GM19395 (cell line): ENCODE results near the gene RBX1.
"Not testable (repeated sequence)": the region's sequence is repeated elsewhere in the genome, so short reads cannot be mapped to it uniquely, and the experiment has no call there.

Experiments
- ATAC-seq: cut with Tn5 transposase; IDR thresholded peaks from one replicate; pipeline ENCODE4 v1.9.1; 2021; ENCODE audit warnings: mild to moderate bottlenecking, moderate library complexity; ENCODE audit not compliant: unreplicated experiment

Gene RBX1

GRCh38 chr22:40967111-40967760 is 16.1 kb downstream of the RBX1 start:
- ATAC-seq = no peak

GRCh38 chr22:40972587-40972986 is 21.4 kb downstream of the RBX1 start:
- no peak for ATAC-seq

GRCh38 chr22:40973144-40973543 is 22.0 kb downstream of the RBX1 start:
- no peak for ATAC-seq

- ATAC-seq = no peak
Observed at GRCh38 chr22:40975366-40975765, 24.2 kb downstream of the RBX1 start.

- no peak for ATAC-seq
Observed at GRCh38 chr22:40976866-40977700, 25.9 kb downstream of the RBX1 start.

GRCh38 chr22:40979198-40979597 is 28.0 kb downstream of the RBX1 start:
- no peak for ATAC-seq

- no peak for ATAC-seq
Observed at GRCh38 chr22:40979871-40980270, 28.7 kb downstream of the RBX1 start.

GRCh38 chr22:40982482-40983385 is 31.6 kb downstream of the RBX1 start:
- ATAC-seq = no peak

GRCh38 chr22:40991298-40991697 is 40.1 kb downstream of the RBX1 start:
- no peak for ATAC-seq

GRCh38 chr22:40995821-40996220 is 44.6 kb downstream of the RBX1 start:
- ATAC-seq = no peak

GRCh38 chr22:40997520-40997919 is 46.3 kb downstream of the RBX1 start:
- ATAC-seq = no peak

- ATAC-seq = no peak
Observed at GRCh38 chr22:41000040-41000565, 48.9 kb downstream of the RBX1 start.

- ATAC-seq = no peak
Observed at GRCh38 chr22:41000941-41001721, 50.0 kb downstream of the RBX1 start.

- no peak for ATAC-seq
Observed at GRCh38 chr22:41001722-41002122, 50.5 kb downstream of the RBX1 start.

GRCh38 chr22:41002386-41002785 is 51.2 kb downstream of the RBX1 start:
- not testable (repeated sequence) for ATAC-seq

- no peak for ATAC-seq
Observed at GRCh38 chr22:41003066-41003465, 51.9 kb downstream of the RBX1 start.

- no peak for ATAC-seq
Observed at GRCh38 chr22:41003976-41004375, 52.8 kb downstream of the RBX1 start.

GRCh38 chr22:41009222-41009948 is 58.2 kb downstream of the RBX1 start:
- ATAC-seq = no peak

GRCh38 chr22:41015003-41015402 is 63.8 kb downstream of the RBX1 start:
- ATAC-seq = no peak
